ENCODE results near the gene VPS41.

DNA sequence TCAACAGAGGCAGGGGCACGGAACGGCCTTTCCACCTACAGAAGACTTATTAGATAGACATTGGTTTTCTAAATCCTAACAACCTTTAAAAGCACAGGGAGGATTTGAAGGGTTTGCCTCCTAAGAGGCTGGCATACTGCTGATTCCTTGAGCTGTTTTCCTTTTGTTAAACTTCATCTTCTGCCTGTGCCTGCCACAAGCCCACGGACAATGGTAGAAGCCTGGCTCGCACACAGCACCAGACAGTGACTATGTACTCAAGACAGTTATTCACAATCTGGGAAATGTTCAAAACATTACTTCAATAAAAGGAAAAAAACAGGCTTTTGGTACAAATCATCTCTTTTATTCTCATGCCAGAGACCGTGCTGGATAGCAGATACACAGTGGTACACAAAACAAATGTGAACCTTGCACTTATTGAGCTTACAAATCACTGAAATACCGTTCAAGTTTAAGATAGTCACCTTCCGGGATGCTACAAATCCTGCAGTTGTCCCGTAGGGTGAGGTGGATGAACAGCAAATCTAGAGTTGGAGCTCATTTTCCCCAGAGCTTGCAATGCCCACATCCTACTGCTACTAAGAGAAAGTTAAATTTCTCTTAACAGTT is 63.9 kb downstream of the VPS41 start:
- TF ChIP-seq, protein P1, sequence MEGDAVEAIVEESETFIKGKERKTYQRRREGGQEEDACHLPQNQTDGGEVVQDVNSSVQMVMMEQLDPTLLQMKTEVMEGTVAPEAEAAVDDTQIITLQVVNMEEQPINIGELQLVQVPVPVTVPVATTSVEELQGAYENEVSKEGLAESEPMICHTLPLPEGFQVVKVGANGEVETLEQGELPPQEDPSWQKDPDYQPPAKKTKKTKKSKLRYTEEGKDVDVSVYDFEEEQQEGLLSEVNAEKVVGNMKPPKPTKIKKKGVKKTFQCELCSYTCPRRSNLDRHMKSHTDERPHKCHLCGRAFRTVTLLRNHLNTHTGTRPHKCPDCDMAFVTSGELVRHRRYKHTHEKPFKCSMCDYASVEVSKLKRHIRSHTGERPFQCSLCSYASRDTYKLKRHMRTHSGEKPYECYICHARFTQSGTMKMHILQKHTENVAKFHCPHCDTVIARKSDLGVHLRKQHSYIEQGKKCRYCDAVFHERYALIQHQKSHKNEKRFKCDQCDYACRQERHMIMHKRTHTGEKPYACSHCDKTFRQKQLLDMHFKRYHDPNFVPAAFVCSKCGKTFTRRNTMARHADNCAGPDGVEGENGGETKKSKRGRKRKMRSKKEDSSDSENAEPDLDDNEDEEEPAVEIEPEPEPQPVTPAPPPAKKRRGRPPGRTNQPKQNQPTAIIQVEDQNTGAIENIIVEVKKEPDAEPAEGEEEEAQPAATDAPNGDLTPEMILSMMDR (conservative IDR thresholded peaks at IDR 0.05; ENCODE audit: low read length): no peak
- no peak for TF ChIP-seq EZH2phosphoT487 (IDR thresholded peaks at IDR 0.05; ENCODE audit: borderline replicate concordance, low read depth, low read length)

Measured in OCI-LY7 (cell line).